Measurements from ENCODE around the gene CLEC4G.

Gene CLEC4G

GRCh38 chr19:7742991-7743390 lies 11.1 kb upstream of the CLEC4G start:
- TF ChIP-seq BACH2 (CRISPR knock-in tag; IDR thresholded peaks at IDR 0.05; ENCODE audit: borderline replicate concordance) = no peak
- no peak for TF ChIP-seq ZNF8 (CRISPR knock-in tag; IDR thresholded peaks at IDR 0.05)
- no peak for TF ChIP-seq ESRRG (CRISPR knock-in tag; IDR thresholded peaks at IDR 0.05)
- no peak for TF ChIP-seq SNAI2 (CRISPR knock-in tag; IDR thresholded peaks at IDR 0.05)
- TF ChIP-seq CSDC2 (CRISPR knock-in tag; IDR thresholded peaks at IDR 0.05) = no peak
- TF ChIP-seq ISL1 (CRISPR knock-in tag; IDR thresholded peaks at IDR 0.05) = no peak
- no peak for TF ChIP-seq ZC3H10 (CRISPR knock-in tag; IDR thresholded peaks at IDR 0.05)
- no peak for TF ChIP-seq PPARA (CRISPR knock-in tag; IDR thresholded peaks at IDR 0.05; ENCODE audit: borderline replicate concordance)
- TF ChIP-seq TOX (CRISPR knock-in tag; IDR thresholded peaks at IDR 0.05; ENCODE audit: borderline replicate concordance) = no peak
- TF ChIP-seq RARB (CRISPR knock-in tag; IDR thresholded peaks at IDR 0.05) = no peak
- TF ChIP-seq POU6F1 (CRISPR knock-in tag; IDR thresholded peaks at IDR 0.05; ENCODE audit: borderline replicate concordance, low read depth) = no peak
- no peak for TF ChIP-seq ARNTL (CRISPR knock-in tag; IDR thresholded peaks at IDR 0.05; ENCODE audit: borderline replicate concordance, low read depth)
- no peak for TF ChIP-seq ZFP30 (CRISPR knock-in tag; IDR thresholded peaks at IDR 0.05)
- no peak for TF ChIP-seq PATZ1 (CRISPR knock-in tag; IDR thresholded peaks at IDR 0.05; ENCODE audit: borderline replicate concordance)
- ATAC-seq = no peak

- TF ChIP-seq ISL1 (CRISPR knock-in tag; IDR thresholded peaks at IDR 0.05) (no peak), TOX (CRISPR knock-in tag; IDR thresholded peaks at IDR 0.05; ENCODE audit: borderline replicate concordance) (no peak), ZFP3 (CRISPR knock-in tag; IDR thresholded peaks at IDR 0.05) (no peak), BACH2 (CRISPR knock-in tag; IDR thresholded peaks at IDR 0.05; ENCODE audit: borderline replicate concordance) (no peak), ZFP30 (CRISPR knock-in tag; IDR thresholded peaks at IDR 0.05) (no peak), CSDC2 (CRISPR knock-in tag; IDR thresholded peaks at IDR 0.05) (no peak), RARB (CRISPR knock-in tag; IDR thresholded peaks at IDR 0.05) (no peak)
- no peak for ATAC-seq
Observed at GRCh38 chr19:7742575-7742974, 10.7 kb upstream of the CLEC4G start.

GRCh38 chr19:7740682-7741054 lies 8.8 kb upstream of the CLEC4G start:
- TF ChIP-seq ISL1 (CRISPR knock-in tag; IDR thresholded peaks at IDR 0.05) (no peak), POU6F1 (CRISPR knock-in tag; IDR thresholded peaks at IDR 0.05; ENCODE audit: borderline replicate concordance, low read depth) (no peak), TCF4 (CRISPR knock-in tag; IDR thresholded peaks at IDR 0.05; ENCODE audit: borderline replicate concordance) (no peak), CSDC2 (CRISPR knock-in tag; IDR thresholded peaks at IDR 0.05) (no peak), GLIS3 (CRISPR knock-in tag; IDR thresholded peaks at IDR 0.05) (no peak), PATZ1 (CRISPR knock-in tag; IDR thresholded peaks at IDR 0.05; ENCODE audit: borderline replicate concordance) (no peak), PPARA (CRISPR knock-in tag; IDR thresholded peaks at IDR 0.05; ENCODE audit: borderline replicate concordance) (no peak), ZFP30 (CRISPR knock-in tag; IDR thresholded peaks at IDR 0.05) (no peak), ZNF8 (CRISPR knock-in tag; IDR thresholded peaks at IDR 0.05) (no peak), TOX (CRISPR knock-in tag; IDR thresholded peaks at IDR 0.05; ENCODE audit: borderline replicate concordance) (no peak), ARNTL (CRISPR knock-in tag; IDR thresholded peaks at IDR 0.05; ENCODE audit: borderline replicate concordance, low read depth) (no peak), OSR1 (CRISPR knock-in tag; IDR thresholded peaks at IDR 0.05) (no peak)
- TF ChIP-seq, protein P1, sequence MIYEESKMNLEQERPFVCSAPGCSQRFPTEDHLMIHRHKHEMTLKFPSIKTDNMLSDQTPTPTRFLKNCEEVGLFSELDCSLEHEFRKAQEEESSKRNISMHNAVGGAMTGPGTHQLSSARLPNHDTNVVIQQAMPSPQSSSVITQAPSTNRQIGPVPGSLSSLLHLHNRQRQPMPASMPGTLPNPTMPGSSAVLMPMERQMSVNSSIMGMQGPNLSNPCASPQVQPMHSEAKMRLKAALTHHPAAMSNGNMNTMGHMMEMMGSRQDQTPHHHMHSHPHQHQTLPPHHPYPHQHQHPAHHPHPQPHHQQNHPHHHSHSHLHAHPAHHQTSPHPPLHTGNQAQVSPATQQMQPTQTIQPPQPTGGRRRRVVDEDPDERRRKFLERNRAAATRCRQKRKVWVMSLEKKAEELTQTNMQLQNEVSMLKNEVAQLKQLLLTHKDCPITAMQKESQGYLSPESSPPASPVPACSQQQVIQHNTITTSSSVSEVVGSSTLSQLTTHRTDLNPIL (CRISPR knock-in tag; IDR thresholded peaks at IDR 0.05; ENCODE audit: low read depth) = no peak
- ATAC-seq = no peak
